Measurements from ENCODE around the gene CMTM8.
"Not testable (repeated sequence)": the region's sequence is repeated elsewhere in the genome, so short reads cannot be mapped to it uniquely, and the experiment has no call there.

CMTM8 gene

GRCh38 chr3:32238453-32239306, at the start of gene CMTM8:
CMTM8 (plus strand) TSS chr3:32238680; CDS start chr3:32238973, 293 bp downstream.
- DNase-seq (ENCODE audit: low read depth, low spot score) = peak; percentile 30

- DNase-seq (ENCODE audit: low read depth, low spot score) = no peak
Measured at GRCh38 chr3:32189693-32190092, 48.8 kb upstream of the CMTM8 start.

GRCh38 chr3:32190556-32190955, 47.9 kb upstream of the CMTM8 start:
- DNase-seq (ENCODE audit: low read depth, low spot score) = not testable (repeated sequence)

- no peak for DNase-seq (ENCODE audit: low read depth, low spot score)
Measured at GRCh38 chr3:32193101-32193500, 45.4 kb upstream of the CMTM8 start.

GRCh38 chr3:32194653-32195052, 43.8 kb upstream of the CMTM8 start:
- DNase-seq (ENCODE audit: low read depth, low spot score) = no peak

- no peak for DNase-seq (ENCODE audit: low read depth, low spot score)
Measured at GRCh38 chr3:32195995-32196540, 42.4 kb upstream of the CMTM8 start.

- no peak for DNase-seq (ENCODE audit: low read depth, low spot score)
Measured at GRCh38 chr3:32197991-32198390, 40.5 kb upstream of the CMTM8 start.

- DNase-seq (ENCODE audit: low read depth, low spot score) = no peak
Measured at GRCh38 chr3:32198714-32199113, 39.8 kb upstream of the CMTM8 start.

GRCh38 chr3:32200490-32200889, 38.0 kb upstream of the CMTM8 start:
- no peak for DNase-seq (ENCODE audit: low read depth, low spot score)

GRCh38 chr3:32200992-32201758, 37.3 kb upstream of the CMTM8 start:
- no peak for DNase-seq (ENCODE audit: low read depth, low spot score)

- no peak for DNase-seq (ENCODE audit: low read depth, low spot score)
Measured at GRCh38 chr3:32202496-32202895, 36.0 kb upstream of the CMTM8 start.

- no peak for DNase-seq (ENCODE audit: low read depth, low spot score)
Measured at GRCh38 chr3:32203854-32204253, 34.6 kb upstream of the CMTM8 start.

GRCh38 chr3:32208447-32208846, 30.0 kb upstream of the CMTM8 start:
- DNase-seq (ENCODE audit: low read depth, low spot score) = no peak

GRCh38 chr3:32215185-32215584, 23.3 kb upstream of the CMTM8 start:
- no peak for DNase-seq (ENCODE audit: low read depth, low spot score)

- no peak for DNase-seq (ENCODE audit: low read depth, low spot score)
Measured at GRCh38 chr3:32216172-32216783, 22.2 kb upstream of the CMTM8 start.

GRCh38 chr3:32217339-32217738, 21.1 kb upstream of the CMTM8 start:
- no peak for DNase-seq (ENCODE audit: low read depth, low spot score)

GRCh38 chr3:32219537-32219936, 18.9 kb upstream of the CMTM8 start:
- no peak for DNase-seq (ENCODE audit: low read depth, low spot score)

- DNase-seq (ENCODE audit: low read depth, low spot score) = no peak
Measured at GRCh38 chr3:32220006-32220405, 18.5 kb upstream of the CMTM8 start.

- no peak for DNase-seq (ENCODE audit: low read depth, low spot score)
Measured at GRCh38 chr3:32222950-32223349, 15.5 kb upstream of the CMTM8 start.

- no peak for DNase-seq (ENCODE audit: low read depth, low spot score)
Measured at GRCh38 chr3:32224016-32224516, 14.4 kb upstream of the CMTM8 start.

- no peak for DNase-seq (ENCODE audit: low read depth, low spot score)
Measured at GRCh38 chr3:32226875-32227500, 11.5 kb upstream of the CMTM8 start.

Measured in activated CD4-positive, CD25-positive, alpha-beta regulatory T cell treated with anti-CD3 and anti-CD28 coated beads, Interleukin-2, amount 50 U/mL, for 16 hours (primary cell).